Ovary (tissue), 9 donors: ENCODE results near the gene NDUFV1. TPM values are rescaled to one million over a fixed set of nuclear protein-coding genes. Genes with fewer than 3 reads are reported as not detected.
"Not testable (repeated sequence)": the region's sequence is repeated elsewhere in the genome, so short reads cannot be mapped to it uniquely, and the experiment has no call there.

Source experiments
- DNase-seq, 5 donors: peaks; one replicate each; pipeline ENCODE4 v3.0.0-alpha.2; 2019 to 2020
- H3K27ac ChIP-seq, 2 donors: fragments of 200-600 bp; one replicate each; pipeline versions ENCODE4 v1.5.1 to v1.8.0; 2019 to 2022
- H3K27me3 ChIP-seq: fragments of 200-600 bp; one replicate; pipeline ENCODE4 v1.8.0; 2022
- H3K36me3 ChIP-seq: fragments of 200-600 bp; sonication (generic); one replicate; pipeline ENCODE4 v1.5.1; 2019
- H3K4me1 ChIP-seq: one replicate; pipeline ENCODE4 v1.8.1; 2013; ENCODE audit warnings: mild to moderate bottlenecking, moderate library complexity; ENCODE audit not compliant: insufficient read depth
- H3K4me3 ChIP-seq: fragments of 200-600 bp; sonication (generic); one replicate; pipeline ENCODE4 v1.5.1; 2017
- H3K9me3 ChIP-seq, 2 donors: fragments of 200-600 bp in 1 of 2; sonication (generic) in 1 of 2; one replicate each; pipeline versions ENCODE4 v1.5.1 to v1.8.1; 2013 to 2019; ENCODE audit warnings: mild to moderate bottlenecking in 1 of 2, moderate library complexity in 1 of 2
- CTCF ChIP-seq, 3 donors: fragments of 450-650 bp in 2 of 3; fragments of 200-600 bp in 1 of 3; IDR thresholded peaks; one replicate each; pipeline versions ENCODE4 v1.5.1 to v1.8.0; 2016 to 2022; ENCODE audit warnings: antibody characterized with exemption in 3 of 3, mild to moderate bottlenecking in 1 of 3
- EP300 ChIP-seq: sonication (generic); formaldehyde crosslinking; IDR thresholded peaks from one replicate; pipeline ENCODE4 v1.6.1; 2017; ENCODE audit warnings: antibody characterized with exemption
- POLR2A ChIP-seq: fragments of 450-650 bp; IDR thresholded peaks from one replicate; pipeline ENCODE4 v1.6.1; 2017; ENCODE audit warnings: antibody characterized with exemption, mild to moderate bottlenecking, moderate library complexity
- WGBS, 3 donors: extraction: QIAGEN DNeasy Blood & Tissue Kit in 1 of 3; methylation state at CpG; one replicate each; pipeline versions ENCODE4 v1.1.5 to v1.1.7; 2013 to 2017; 5-methylcytosine and 5-hydroxymethylcytosine counted together
- intact Hi-C, 4 donors: fragments of 100-400 bp; cut with DNase I; formaldehyde crosslinking; loops; one replicate each; pipeline versions ENCODE4 v1.11.0 to v1.15.1; 2022 to 2023
- polyA plus RNA-seq, 2 donors: library from polyadenylated mRNA; stranded (reverse); fragments of 200-250 nt in 1 of 2; fragments of 350-450 nt in 1 of 2; fragmentation: Illumina TruSeq in 1 of 2; extraction: RNeasy Lipid Tissue Mini Kit (QIAGEN cat#74804) in 1 of 2; gene quantifications; one replicate each; pipeline ENCODE4 v1.2.3, GENCODE V29; 2013 to 2014
- small RNA-seq: library from RNA; depleted of rRNA; stranded (forward); fragments of <200 nt; gene quantifications from one replicate; pipeline ENCODE3, GENCODE V24; 2016
- total RNA-seq, 7 donors: library from RNA; depleted of rRNA in 2 of 7; stranded (reverse); fragments of >200 nt in 2 of 7; fragmentation: NEBNext Ultra II Directional in 3 of 7; extraction: Animal tissue kit (Norgen Biotek cat#: 25700) in 3 of 7; gene quantifications; one replicate each; pipeline versions ENCODE4 v1.1.0 to v1.2.4, GENCODE V29; 2016 to 2023
- donor health status: DM: no; HTN: no; CAD: no; lungs with moderate emphysema.
- donor health status: DM: no; HTN: no; CAD: no.
- donor health status: Bipolar disorder and iron deficiency.
- donor health status: DM: yes; HTN: yes; CAD: no.
- donor health status: DM: no; HTN: no; CAD: no.
- donor health status: DM: yes; HTN: yes; CAD: no.

NDUFV1 gene
- total and polyA plus RNA-seq, 9 donors = 47.7 to 184 (median 169) TPM

- H3K4me3 ChIP-seq = no peak overlapping the region
- H3K27ac ChIP-seq = no peak overlapping the region
- no peaks in the 10 kb centered on the region for H3K9me3 ChIP-seq
- no peak for DNase-seq
- TF ChIP-seq CTCF (IDR thresholded peaks at IDR 0.05) (no peak), EP300 (no peak), POLR2A (no peak)
- intact Hi-C loops = loop anchor here in 2 of 4 donors (5.0 to 10.0 kb wide), 2 partner anchors 82 to 85 kb away; no protein-coding TSS in a partner anchor
- no peaks in the 10 kb centered on the region for H3K4me1 ChIP-seq
- no peaks in the 10 kb centered on the region for H3K27me3 ChIP-seq
- no peaks in the 10 kb centered on the region for H3K36me3 ChIP-seq
- 35 to 41% (median 40%) methylated on average over 3 of the region's 3 CpGs for WGBS, 3 donors
Observed at GRCh38 chr11:67657300-67657699, 50.6 kb downstream of the NDUFV1 start.

GRCh38 chr11:67659651-67660165 is 53.0 kb downstream of the NDUFV1 start:
- H3K4me3 ChIP-seq, H3K4me1 ChIP-seq, H3K36me3 ChIP-seq, H3K9me3 ChIP-seq, H3K27ac ChIP-seq, DNase-seq, H3K27me3 ChIP-seq: not testable (repeated sequence)
- intact Hi-C loops = loop anchor here in 2 of 4 donors (5.0 to 10.0 kb wide), 2 partner anchors 85 to 87 kb away; no protein-coding TSS in a partner anchor
- WGBS, 3 donors = 57 to 63% (median 58%) methylated on average over 5 of the region's 5 CpGs

GRCh38 chr11:67660752-67661151 is 54.0 kb downstream of the NDUFV1 start:
- H3K27ac ChIP-seq, H3K4me3 ChIP-seq, intact Hi-C loops, H3K4me1 ChIP-seq, H3K9me3 ChIP-seq, H3K36me3 ChIP-seq, H3K27me3 ChIP-seq, DNase-seq: not testable (repeated sequence)
- WGBS, 3 donors = 58 to 65% (median 60%) methylated on average over 5 of the region's 5 CpGs

Small RNA genes within 50 kb of the gene (small RNA-seq; reads per million reads assigned to genes)
- not detected for gene AP003385.3

Other genes with a start within 250 kb of the NDUFV1 start
- gene CLCF1, start 233.3 kb upstream of the NDUFV1 start, total RNA-seq = 10 to 100 TPM in 1 of 7 donors, 1 to 10 TPM in 6; 3.4 to 22.9 (median 5.0) TPM
- 1 to 10 TPM; 2.5 to 9.6 TPM for gene CLCF1, start 233.3 kb upstream of the NDUFV1 start, polyA plus RNA-seq
- gene RAD9A, start 214.9 kb upstream of the NDUFV1 start, total RNA-seq = 10 to 100 TPM; 13.9 to 51.7 (median 23.5) TPM
- 10 to 100 TPM in 1 of 2 donors, 1 to 10 TPM in 1; 3.1 to 20.3 TPM for gene RAD9A, start 214.9 kb upstream of the NDUFV1 start, polyA plus RNA-seq
- gene PPP1CA, start 205.1 kb upstream of the NDUFV1 start, total RNA-seq = 10 to 100 TPM; 32.2 to 86.9 (median 55.5) TPM
- 10 to 100 TPM; 43.7 to 54.9 TPM for gene PPP1CA, start 205.1 kb upstream of the NDUFV1 start, polyA plus RNA-seq
- gene TBC1D10C, start 202.9 kb upstream of the NDUFV1 start, total RNA-seq = 1 to 10 TPM in 3 of 7 donors, under 1 TPM in 4; 0.15 to 2.0 (median 1.00) TPM
- 1 to 10 TPM in 1 of 2 donors, under 1 TPM in 1; 0.32 to 1.6 TPM for gene TBC1D10C, start 202.9 kb upstream of the NDUFV1 start, polyA plus RNA-seq
- 10 to 100 TPM in 1 of 7 donors, 1 to 10 TPM in 1, under 1 TPM in 5; 0.12 to 13.2 (median 0.66) TPM for gene CARNS1, start 191.3 kb upstream of the NDUFV1 start, total RNA-seq
- gene CARNS1, start 191.3 kb upstream of the NDUFV1 start, polyA plus RNA-seq = under 1 TPM; 0.45 to 0.58 TPM
- 10 to 100 TPM; 24.8 to 38.6 (median 33.1) TPM for gene RPS6KB2, start 178.4 kb upstream of the NDUFV1 start, total RNA-seq
- 10 to 100 TPM; 10.4 to 38.2 TPM for gene RPS6KB2, start 178.4 kb upstream of the NDUFV1 start, polyA plus RNA-seq
- 10 to 100 TPM in 1 of 7 donors, 1 to 10 TPM in 6; 2.4 to 10.7 (median 3.2) TPM for gene PTPRCAP, start 169.3 kb upstream of the NDUFV1 start, total RNA-seq
- gene PTPRCAP, start 169.3 kb upstream of the NDUFV1 start, polyA plus RNA-seq = 1 to 10 TPM in 1 of 2 donors, not detected in 1; 7.2 TPM
- 10 to 100 TPM; 31.1 to 80.5 (median 60.8) TPM for gene CORO1B, start 163.5 kb upstream of the NDUFV1 start, total RNA-seq
- 10 to 100 TPM in 1 of 2 donors, 1 to 10 TPM in 1; 2.8 to 74.3 TPM for gene CORO1B, start 163.5 kb upstream of the NDUFV1 start, polyA plus RNA-seq
- under 1 TPM in 1 of 7 donors, not detected in 6; 0.15 TPM for gene GPR152, start 154.2 kb upstream of the NDUFV1 start, total RNA-seq
- gene GPR152, start 154.2 kb upstream of the NDUFV1 start, polyA plus RNA-seq = not detected
- gene CABP4, start 151.6 kb upstream of the NDUFV1 start, total RNA-seq = 1 to 10 TPM in 4 of 7 donors, under 1 TPM in 2, not detected in 1; 0.13 to 2.1 (median 1.2) TPM
- gene CABP4, start 151.6 kb upstream of the NDUFV1 start, polyA plus RNA-seq = under 1 TPM; 0.62 to 0.92 TPM
- 10 to 100 TPM; 37.6 to 69.8 (median 44.8) TPM for gene TMEM134, start 137.7 kb upstream of the NDUFV1 start, total RNA-seq
- 10 to 100 TPM in 1 of 2 donors, 1 to 10 TPM in 1; 2.7 to 44.3 TPM for gene TMEM134, start 137.7 kb upstream of the NDUFV1 start, polyA plus RNA-seq
- 100 to 1,000 TPM in 1 of 7 donors, 10 to 100 TPM in 6; 49.1 to 103 (median 65.4) TPM for gene AIP, start 123.9 kb upstream of the NDUFV1 start, total RNA-seq
- gene AIP, start 123.9 kb upstream of the NDUFV1 start, polyA plus RNA-seq = 100 to 1,000 TPM in 1 of 2 donors, 10 to 100 TPM in 1; 33.5 to 114 TPM
- 10 to 100 TPM in 3 of 7 donors, 1 to 10 TPM in 4; 3.1 to 77.2 (median 9.5) TPM for gene PITPNM1, start 101.6 kb upstream of the NDUFV1 start, total RNA-seq
- gene PITPNM1, start 101.6 kb upstream of the NDUFV1 start, polyA plus RNA-seq = 1 to 10 TPM; 5.3 to 6.1 TPM
- gene CDK2AP2, start 98.8 kb upstream of the NDUFV1 start, total RNA-seq = 10 to 100 TPM; 15.8 to 66.1 (median 34.6) TPM
- gene CDK2AP2, start 98.8 kb upstream of the NDUFV1 start, polyA plus RNA-seq = 10 to 100 TPM in 1 of 2 donors, 1 to 10 TPM in 1; 3.8 to 35.9 TPM
- gene CABP2, start 83.5 kb upstream of the NDUFV1 start, total RNA-seq = not detected
- gene CABP2, start 83.5 kb upstream of the NDUFV1 start, polyA plus RNA-seq = not detected
- 1,000 to 10,000 TPM in 1 of 7 donors, 100 to 1,000 TPM in 6; 358 to 1,321 (median 474) TPM for gene GSTP1, start 23.1 kb upstream of the NDUFV1 start, total RNA-seq
- gene GSTP1, start 23.1 kb upstream of the NDUFV1 start, polyA plus RNA-seq = 100 to 1,000 TPM; 189 to 444 TPM
- 10 to 100 TPM in 1 of 7 donors, 1 to 10 TPM in 6; 5.0 to 10.5 (median 8.1) TPM for gene NUDT8, start 23.0 kb downstream of the NDUFV1 start, total RNA-seq
- gene NUDT8, start 23.0 kb downstream of the NDUFV1 start, polyA plus RNA-seq = 1 to 10 TPM in 1 of 2 donors, not detected in 1; 5.7 TPM
- not detected for gene TBX10, start 32.8 kb downstream of the NDUFV1 start, total RNA-seq
- not detected for gene TBX10, start 32.8 kb downstream of the NDUFV1 start, polyA plus RNA-seq
- under 1 TPM in 2 of 7 donors, not detected in 5; 0.24 to 0.25 TPM for gene ACY3, start 43.8 kb downstream of the NDUFV1 start, total RNA-seq
- gene ACY3, start 43.8 kb downstream of the NDUFV1 start, polyA plus RNA-seq = under 1 TPM in 1 of 2 donors, not detected in 1; 0.07 TPM
- under 1 TPM in 4 of 7 donors, not detected in 3; 0.15 to 0.57 (median 0.27) TPM for gene ALDH3B2, start 67.7 kb downstream of the NDUFV1 start, total RNA-seq
- not detected for gene ALDH3B2, start 67.7 kb downstream of the NDUFV1 start, polyA plus RNA-seq